Astrocyte of the hippocampus (primary cell): ENCODE measurements around the gene CABP1.

ENCODE experiments used
- DNase-seq: peaks from one replicate; pipeline ENCODE4 v3.0.0; 2011; ENCODE audit warnings: low read depth, low spot score

Gene CABP1

DNA sequence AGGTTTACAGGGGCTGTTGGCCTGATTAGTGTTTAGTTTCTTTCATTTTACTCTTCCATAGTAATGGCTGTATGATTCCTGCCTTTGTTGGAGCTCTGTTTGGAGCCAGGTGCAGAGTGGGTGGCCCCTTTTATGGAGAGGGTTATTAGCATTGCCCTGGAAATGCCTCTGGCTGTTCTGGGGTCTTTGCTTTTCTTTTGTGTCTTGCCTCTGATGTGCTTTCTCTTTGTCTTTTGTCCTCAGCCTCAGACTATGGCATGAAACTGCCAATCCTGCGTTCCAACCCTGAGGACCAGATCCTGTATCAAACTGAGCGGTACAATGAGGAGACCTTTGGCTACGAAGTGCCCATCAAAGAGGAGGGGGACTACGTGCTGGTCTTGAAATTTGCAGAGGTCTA, 53.4 kb downstream of the CABP1 start:
- no peak for DNase-seq

DNA sequence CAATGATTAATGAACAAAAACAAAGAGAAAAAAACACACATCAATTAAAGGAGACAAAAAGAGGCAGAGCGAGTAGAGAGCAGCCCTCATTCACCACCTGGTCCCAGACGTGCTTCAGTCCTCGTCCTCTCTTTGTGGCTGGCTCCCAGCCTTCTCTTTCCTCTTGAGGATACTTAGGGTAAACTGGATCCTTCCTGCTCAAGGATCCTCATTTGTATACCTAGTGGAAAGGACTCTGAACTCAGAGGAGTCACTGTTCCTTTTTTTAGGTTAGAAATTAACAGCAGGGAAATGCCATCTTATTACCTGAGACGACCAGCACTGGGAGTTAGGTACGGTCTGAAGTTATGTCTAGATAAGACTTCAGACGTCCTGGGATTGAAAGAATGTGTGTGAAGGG, 56.2 kb downstream of the CABP1 start:
- no peak for DNase-seq

DNA sequence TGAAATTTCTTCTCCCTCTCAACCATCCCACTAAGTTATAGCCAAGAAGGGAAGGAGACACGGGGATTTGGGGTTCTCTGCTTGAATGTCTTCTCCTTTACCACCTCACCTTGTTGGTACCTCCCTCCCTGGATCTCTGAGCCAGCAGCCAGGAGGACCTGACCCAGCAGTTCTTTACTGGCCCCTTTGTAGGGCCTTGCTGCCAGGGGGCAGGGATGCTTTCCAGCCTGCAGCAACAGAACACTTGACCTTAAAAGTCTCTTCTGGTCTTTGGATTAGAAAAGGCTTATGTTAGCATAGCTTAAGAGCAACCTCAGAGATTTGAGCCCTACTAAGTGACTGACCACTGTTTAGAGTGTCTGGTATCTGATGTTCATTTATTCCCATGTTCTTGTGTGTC, 56.9 kb downstream of the CABP1 start:
- DNase-seq: no peak

DNA sequence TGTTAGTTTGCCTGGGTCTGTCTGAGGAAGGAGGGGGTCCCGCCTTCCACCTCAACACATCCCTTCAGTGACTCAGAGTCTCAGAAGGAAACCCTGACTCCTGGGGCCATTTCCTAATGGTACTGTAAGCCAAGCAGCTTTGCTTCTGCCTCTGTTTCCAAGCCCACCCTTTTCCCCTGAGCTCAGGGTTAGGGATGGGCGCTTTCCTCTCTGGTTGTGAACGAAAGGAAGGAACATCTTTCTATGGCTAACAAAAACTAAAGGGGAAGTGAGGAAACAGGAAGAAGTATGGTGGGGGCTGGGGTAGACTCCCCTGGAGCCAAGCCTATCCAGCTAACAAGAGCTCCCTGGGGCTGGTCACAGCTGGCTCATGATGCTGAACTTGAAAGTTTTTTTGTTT, 58.2 kb downstream of the CABP1 start:
- no peak for DNase-seq

DNA sequence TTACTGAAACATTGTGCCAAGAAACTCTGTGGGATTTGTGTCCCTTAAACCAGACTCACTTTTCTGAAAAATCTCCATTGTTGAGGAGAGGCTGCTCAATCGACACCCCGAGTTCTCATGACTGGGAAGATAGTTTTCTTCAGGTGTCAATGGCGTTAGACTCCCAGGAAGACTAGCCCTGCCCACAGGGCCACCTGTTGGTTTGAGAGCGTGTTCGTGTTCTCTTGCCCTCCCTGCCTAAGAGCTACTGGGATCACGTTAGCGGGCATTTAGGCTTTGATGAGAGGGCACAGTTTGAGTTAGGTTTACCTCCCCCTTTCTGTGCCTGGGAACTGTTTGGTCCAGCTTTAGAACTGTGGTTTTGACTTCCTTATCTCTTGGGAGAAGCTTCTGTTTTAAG, 59.1 kb downstream of the CABP1 start:
- DNase-seq: no peak

DNA sequence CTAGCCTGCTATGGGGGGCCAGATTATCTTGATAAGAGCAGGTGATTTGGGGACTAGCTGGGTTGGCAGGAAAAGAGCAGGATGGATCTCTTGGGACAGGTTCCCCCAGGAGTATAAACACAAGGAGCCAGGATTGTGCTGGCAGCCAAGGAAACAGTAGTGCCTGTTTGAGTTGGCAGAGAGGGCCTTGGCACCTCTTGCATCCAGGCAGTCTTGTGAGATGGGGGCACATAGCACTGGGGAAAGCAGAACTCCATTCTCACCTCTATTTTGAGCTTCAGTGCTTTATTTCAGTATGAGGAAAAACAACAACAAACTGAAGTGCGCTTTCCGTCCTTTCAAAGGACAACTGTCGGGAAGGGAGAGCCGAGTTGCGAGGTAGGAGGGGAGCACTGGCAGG, 60.5 kb downstream of the CABP1 start:
- DNase-seq: no peak

DNA sequence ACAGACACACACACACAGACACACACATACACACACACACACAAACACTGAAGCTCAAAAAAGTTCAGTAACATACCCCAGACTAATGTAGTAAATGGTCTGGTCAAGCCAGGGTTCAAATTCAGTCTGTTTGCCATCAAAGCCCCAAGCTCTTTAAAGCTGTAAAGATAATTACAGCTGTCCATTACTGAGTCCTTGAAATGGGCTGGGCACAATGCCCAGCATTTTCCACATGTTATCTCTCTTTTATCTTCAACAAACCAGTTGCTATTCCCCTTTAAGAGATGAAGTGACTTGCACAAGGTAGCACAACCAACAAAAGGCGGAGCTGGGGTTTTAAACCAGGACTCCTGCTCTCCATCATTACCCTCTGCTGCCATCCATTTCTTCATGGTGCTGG, 62.2 kb downstream of the CABP1 start:
- no peak for DNase-seq

DNA sequence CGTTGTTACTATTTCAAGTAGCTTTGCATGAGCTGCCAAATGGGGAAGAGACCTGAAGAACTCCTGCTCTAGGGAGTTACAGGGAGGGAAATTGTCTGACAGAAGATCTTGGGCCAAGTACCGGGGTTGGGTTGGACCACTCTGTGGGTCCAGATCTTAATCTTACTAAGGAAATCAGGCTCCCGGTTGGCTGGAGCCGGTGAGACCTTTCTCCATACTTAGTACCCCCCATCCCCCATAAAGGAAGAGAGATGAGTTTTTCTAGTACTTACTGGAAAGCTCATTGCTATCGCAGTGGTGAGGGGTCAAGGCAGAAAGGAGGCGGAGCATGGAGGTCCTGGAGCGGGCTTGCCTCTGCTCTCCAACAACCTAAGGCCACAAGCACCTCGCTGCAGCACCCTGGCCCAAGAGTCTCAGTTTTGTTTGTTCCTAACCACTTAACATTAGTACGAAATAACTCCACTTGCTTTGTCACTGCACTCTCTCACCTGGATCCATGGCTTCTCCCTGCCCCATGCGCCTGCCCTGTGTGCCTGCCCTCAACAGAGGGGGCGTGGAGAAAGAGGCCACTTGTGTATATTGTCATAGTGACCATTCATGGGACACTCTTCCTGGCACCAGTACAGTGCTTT, 63.0 kb downstream of the CABP1 start:
- no peak for DNase-seq

GRCh38 chr12:120705618-120706017, 65.2 kb downstream of the CABP1 start:
- DNase-seq: peak; percentile 7

DNA sequence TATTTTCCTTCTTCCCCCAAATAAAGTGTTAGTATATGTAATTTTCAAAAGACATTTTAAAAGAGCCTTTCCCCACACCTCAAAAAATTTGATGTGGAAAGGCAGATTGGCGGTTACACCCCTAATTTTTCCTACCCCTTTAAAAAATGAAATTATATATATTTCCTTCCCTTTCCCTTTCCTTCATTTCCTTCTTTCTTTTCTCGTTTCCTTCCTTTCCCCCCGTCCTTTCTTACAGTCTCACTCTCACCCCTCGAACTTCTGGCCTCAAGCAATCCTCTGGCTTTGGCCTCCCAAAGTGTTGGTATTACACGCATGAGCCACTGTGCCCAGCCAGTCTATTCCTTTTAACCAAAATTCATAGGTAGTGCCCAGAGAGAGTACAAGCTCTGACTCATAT, 65.6 kb downstream of the CABP1 start:
- no peak for DNase-seq

GRCh38 chr12:120708651-120709050, 68.2 kb downstream of the CABP1 start:
- peak; percentile 10 for DNase-seq

DNA sequence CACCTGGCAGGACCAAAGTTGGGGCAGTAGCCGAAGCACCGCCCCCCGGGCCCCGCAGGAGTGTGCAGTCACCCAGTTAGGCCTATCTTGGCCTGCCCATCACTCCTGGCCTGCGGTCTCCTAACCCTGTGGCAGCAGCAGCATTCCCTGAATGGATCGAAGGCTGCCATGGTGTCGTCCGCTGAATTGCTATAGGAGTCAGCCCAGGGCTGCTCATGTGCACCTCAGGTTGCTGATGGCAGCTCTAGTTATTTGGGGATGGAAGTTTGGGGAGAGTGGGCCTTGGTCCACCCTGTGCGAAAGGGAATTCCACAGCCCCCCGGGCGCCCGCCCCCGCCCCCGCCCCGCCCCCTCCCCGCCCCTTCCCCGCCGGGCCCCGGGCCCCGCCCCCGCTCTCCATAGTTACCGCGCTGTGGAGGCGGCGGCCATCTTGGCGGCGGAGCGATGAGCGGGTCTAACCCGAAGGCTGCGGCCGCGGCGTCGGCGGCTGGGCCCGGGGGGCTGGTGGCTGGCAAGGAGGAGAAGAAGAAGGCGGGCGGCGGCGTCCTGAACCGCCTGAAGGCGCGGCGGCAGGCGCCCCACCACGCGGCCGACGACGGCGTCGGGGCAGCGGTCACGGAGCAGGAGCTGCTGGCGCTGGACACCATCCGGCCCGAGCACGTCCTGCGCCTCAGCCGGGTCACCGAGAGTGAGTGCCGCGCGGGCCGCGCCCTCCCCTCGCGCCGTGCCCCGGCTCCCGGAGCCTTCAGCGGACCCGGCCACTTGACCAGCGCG, 69.8 kb downstream of the CABP1 start, which contains the start of gene UNC119B:
UNC119B (plus strand) TSS at position 428 of the 774 bp plus-strand sequence; CDS start at position 445, 17 bp downstream.
- peak; percentile 86 for DNase-seq

GRCh38 chr12:120710805-120711296, 70.4 kb downstream of the CABP1 start:
- DNase-seq: no peak

GRCh38 chr12:120711411-120711810, 71.0 kb downstream of the CABP1 start:
- DNase-seq: peak; percentile 15

DNA sequence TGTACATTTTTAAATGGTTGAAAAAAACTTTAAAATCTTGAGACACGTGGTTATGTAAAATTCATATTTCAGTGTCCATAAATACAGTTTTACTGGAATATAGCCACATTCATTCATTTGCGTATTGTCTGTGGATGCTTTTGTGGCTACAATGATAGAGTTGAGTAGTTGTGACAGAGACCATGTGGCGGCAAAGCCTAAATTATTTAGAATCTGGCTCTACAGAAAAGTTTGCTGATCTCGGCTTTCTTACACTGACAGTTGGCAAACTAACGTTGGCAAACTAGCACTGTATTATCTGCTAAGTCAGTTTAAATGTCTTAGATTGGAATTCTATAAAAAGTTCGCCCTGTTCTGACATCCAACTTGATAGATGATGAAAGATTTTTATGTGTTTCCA, 72.2 kb downstream of the CABP1 start:
- no peak for DNase-seq

GRCh38 chr12:120713861-120714482, 73.5 kb downstream of the CABP1 start:
- DNase-seq: peak; percentile 90
